Activated effector memory CD4-positive, alpha-beta T cell treated with Interleukin-2 at 50 U/mL for 16 hours (primary cell): ENCODE data around the gene CHST9.
"Not testable (repeated sequence)": the region's sequence is repeated elsewhere in the genome, so short reads cannot be mapped to it uniquely, and the experiment has no call there.

Source experiments
- DNase-seq: peaks from one replicate; pipeline ENCODE4 v3.0.0-alpha.2; 2020

CHST9 gene

GRCh38 chr18:26993568-26993967 is 191.5 kb downstream of the CHST9 start:
- no peak for DNase-seq

- DNase-seq = no peak
Observed at GRCh38 chr18:26992926-26993325, 192.2 kb downstream of the CHST9 start.

- DNase-seq = no peak
Observed at GRCh38 chr18:26989842-26990241, 195.3 kb downstream of the CHST9 start.

- DNase-seq = no peak
Observed at GRCh38 chr18:26981360-26982082, 203.6 kb downstream of the CHST9 start.

- DNase-seq = no peak
Observed at GRCh38 chr18:26978812-26979341, 206.2 kb downstream of the CHST9 start.

- no peak for DNase-seq
Observed at GRCh38 chr18:26977781-26978180, 207.3 kb downstream of the CHST9 start.

GRCh38 chr18:26976206-26976605 is 208.9 kb downstream of the CHST9 start:
- DNase-seq = no peak

- DNase-seq = not testable (repeated sequence)
Observed at GRCh38 chr18:26972549-26972948, 212.6 kb downstream of the CHST9 start.

GRCh38 chr18:26971409-26971808 is 213.7 kb downstream of the CHST9 start:
- no peak for DNase-seq

- DNase-seq = no peak
Observed at GRCh38 chr18:26970637-26971036, 214.5 kb downstream of the CHST9 start.

GRCh38 chr18:26965206-26965605 is 219.9 kb downstream of the CHST9 start:
- no peak for DNase-seq

GRCh38 chr18:26963292-26963691 is 221.8 kb downstream of the CHST9 start:
- no peak for DNase-seq

GRCh38 chr18:26961839-26962238 is 223.3 kb downstream of the CHST9 start:
- DNase-seq = no peak

- DNase-seq = no peak
Observed at GRCh38 chr18:26960911-26961310, 224.2 kb downstream of the CHST9 start.

- DNase-seq = no peak
Observed at GRCh38 chr18:26956863-26957262, 228.2 kb downstream of the CHST9 start.

GRCh38 chr18:26948703-26949102 is 236.4 kb downstream of the CHST9 start:
- no peak for DNase-seq

GRCh38 chr18:26943906-26944305 is 241.2 kb downstream of the CHST9 start:
- no peak for DNase-seq

GRCh38 chr18:26941584-26941983 is 243.5 kb downstream of the CHST9 start:
- DNase-seq = no peak

- no peak for DNase-seq
Observed at GRCh38 chr18:26940744-26941398, 244.2 kb downstream of the CHST9 start.

GRCh38 chr18:26931659-26932058 is 253.4 kb downstream of the CHST9 start:
- DNase-seq = no peak

GRCh38 chr18:26930630-26931029 is 254.5 kb downstream of the CHST9 start:
- no peak for DNase-seq

GRCh38 chr18:26928670-26929313 is 256.3 kb downstream of the CHST9 start:
- DNase-seq = no peak

- not testable (repeated sequence) for DNase-seq
Observed at GRCh38 chr18:26927822-26928221, 257.3 kb downstream of the CHST9 start.
